Heart right ventricle (tissue), 16 donors: ENCODE data around the gene CGNL1. TPM values are rescaled to one million over a fixed set of nuclear protein-coding genes. Genes with fewer than 3 reads are reported as not detected.

Experiments used
- ATAC-seq, 8 donors: fragments of 200-7000 bp; cut with Tn5 transposase; one replicate each; pipeline ENCODE4 v1.9.1; 2020; ENCODE audit warnings: mild to moderate bottlenecking in 8 of 8, moderate library complexity in 8 of 8, moderate number of reproducible peaks in 1 of 8
- DNase-seq, 2 donors: peaks; one replicate each; pipeline ENCODE4 v3.0.0-alpha.2; 2020
- H3K27ac ChIP-seq, 10 donors: fragments of 200-600 bp; sonication (generic) in 2 of 10; one replicate each; pipeline versions ENCODE4 v1.5.0 to v1.8.0; 2020 to 2022; ENCODE audit warnings: mild to moderate bottlenecking in 3 of 10
- H3K27me3 ChIP-seq, 7 donors: fragments of 200-600 bp; one replicate each; pipeline ENCODE4 v1.8.0; 2021 to 2022; ENCODE audit warnings: mild to moderate bottlenecking in 2 of 7
- H3K36me3 ChIP-seq, 9 donors: fragments of 200-600 bp; sonication (generic) in 1 of 9; one replicate each; pipeline versions ENCODE4 v1.5.0 to v1.8.0; 2020 to 2022; ENCODE audit warnings: mild to moderate bottlenecking in 2 of 9
- H3K4me1 ChIP-seq, 9 donors: fragments of 200-600 bp; sonication (generic) in 1 of 9; one replicate each; pipeline versions ENCODE4 v1.5.0 to v1.8.0; 2020 to 2022; ENCODE audit warnings: mild to moderate bottlenecking in 4 of 9
- H3K4me3 ChIP-seq, 10 donors: fragments of 200-600 bp; sonication (generic) in 2 of 10; one replicate each; pipeline versions ENCODE4 v1.5.0 to v1.8.0; 2020 to 2022; ENCODE audit warnings: mild to moderate bottlenecking in 7 of 10, moderate library complexity in 2 of 10
- H3K9me3 ChIP-seq, 11 donors: fragments of 200-600 bp in 10 of 11; sonication (generic) in 2 of 11; one replicate each; pipeline versions ENCODE4 v1.5.0 to v1.8.0; 2013 to 2022; ENCODE audit warnings: mild to moderate bottlenecking in 2 of 11, control low read depth in 1 of 11, moderate library complexity in 1 of 11
- CTCF ChIP-seq, 9 donors: fragments of 200-600 bp; sonication (generic) in 2 of 9; IDR thresholded peaks; one replicate each; pipeline versions ENCODE4 v1.5.0 to v1.8.0; 2021 to 2022; ENCODE audit warnings: antibody characterized with exemption in 9 of 9, mild to moderate bottlenecking in 5 of 9, moderate library complexity in 1 of 9
- WGBS, 2 donors: extraction: QIAGEN DNeasy Blood & Tissue Kit; methylation state at CpG; one replicate each; pipeline ENCODE4 v1.1.7; 2013; ENCODE audit warnings: inconsistent platforms in 1 of 2; 5-methylcytosine and 5-hydroxymethylcytosine counted together
- intact Hi-C, 10 donors: fragments of 100-400 bp; cut with DNase I; formaldehyde crosslinking; loops; one replicate each; pipeline versions ENCODE4 v1.11.1 to v1.14.2; 2022
- polyA plus RNA-seq, 2 donors: library from polyadenylated mRNA; stranded (reverse); fragments of 200-250 nt; gene quantifications; one replicate each; pipeline ENCODE4 v1.2.3, GENCODE V29; 2013
- total RNA-seq, 10 donors: library from RNA; stranded (reverse); fragmentation: NEBNext Ultra II Directional in 3 of 10; extraction: Animal tissue kit (Norgen Biotek cat#: 25700) in 3 of 10; gene quantifications; one replicate each; pipeline versions ENCODE4 v1.2.1 to v1.2.4, GENCODE V29; 2021 to 2023
- donor health status: Arrhythmogenic right ventricular cardiomyopathy.
- donor health status: ischemic (EF 13 %, LVEDD 7.1; RV severe dilation, severe dysfunction).
- donor health status: healthy with polysubstance abuse.
- donor health status: DM: no; HTN: yes; CAD: no.
- donor health status: DM: no; HTN: no; CAD: no.
- donor health status: ischemic (EF 25% LVEDD 6.9; RV normal size, moderate dysfunction).
- donor health status: ischemic (EF 25% LVEDD 5.7; RV mildly dilated, moderate dysfunction).
- donor health status: healthy.
- donor health status: DM: yes; HTN: yes; CAD: no.
- donor health status: Ischemic cardiomyopathy.
- donor health status: ischemic (EF 35%, LVEDD 5.7; RV mildly dilated, moderate dysfunction).
- donor health status: nonischemic (EF 11% LVEDD 7.7; RV severe dilation, severe dysfunction).
- donor health status: DM: yes; HTN: yes; CAD: no.
- donor health status: PGD.
- donor health status: ischemic (EF 29% LVEDD 5.4; RV normal size, mild dysfunction).
- donor health status: nonischemic (EF 23%, LVEDD 6.1; RV moderate dilation, normal function).

The CGNL1 gene
- total and polyA plus RNA-seq, 12 donors, result 2.7 to 42.9 (median 33.7) TPM

DNA sequence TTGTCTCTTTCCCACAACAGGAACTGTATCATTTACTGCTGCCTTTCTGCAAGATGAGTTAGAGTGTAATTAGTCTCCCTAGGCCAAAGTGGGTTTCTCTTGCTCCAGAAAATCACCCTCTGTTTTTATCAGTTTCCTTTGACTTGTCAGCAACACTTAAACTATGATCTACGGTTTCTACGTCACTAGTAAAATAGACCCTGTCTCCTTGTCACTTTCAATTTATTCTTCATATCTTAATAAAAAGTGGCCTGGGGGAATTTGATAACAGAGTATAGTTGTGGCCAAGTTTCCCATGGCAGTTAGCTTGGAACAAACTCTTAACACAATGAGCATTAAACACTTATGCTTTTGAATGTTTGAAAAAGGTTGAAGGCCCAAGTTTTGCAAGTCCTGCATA lies 79.6 kb downstream of the CGNL1 start:
- Histone ChIP-seq H3K27ac (no peak overlapping the region), H3K36me3 (peaks cover 0 to 25% (median 0%) of the 10 kb centered on the region in 9 donors), H3K4me1 (peaks cover 0 to 17% (median 8%) of the 10 kb centered on the region in 9 donors), H3K27me3 (no peaks in the 10 kb centered on the region), H3K9me3 (no peaks in the 10 kb centered on the region), H3K4me3 (no peak overlapping the region)
- intact Hi-C loops, result no loop called here
- WGBS, 2 donors, result 36 to 50% methylated on average over 2 of the region's 2 CpGs
- DNase-seq (no peak), ATAC-seq (no peak)
- no peak for TF ChIP-seq CTCF (IDR thresholded peaks at IDR 0.05)

DNA sequence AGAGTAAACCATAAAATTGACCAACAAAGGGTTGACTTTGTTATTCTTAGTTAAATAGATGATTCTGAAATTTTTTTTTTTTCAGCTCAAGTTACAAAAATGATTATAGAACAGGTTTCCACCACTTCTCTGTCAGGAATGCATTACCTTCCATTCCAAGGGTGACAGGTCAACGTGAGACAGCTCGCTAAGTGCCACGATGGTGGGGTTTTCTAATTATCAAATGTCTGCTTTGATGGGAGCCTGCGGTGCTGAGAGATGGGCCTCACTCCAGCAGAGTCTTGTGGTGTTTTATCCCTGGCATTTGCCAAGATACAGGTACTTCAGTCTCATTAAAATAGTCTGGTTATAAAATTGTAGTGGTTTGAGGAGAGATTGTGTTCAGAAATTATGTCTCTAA lies 80.3 kb downstream of the CGNL1 start:
- no peak for TF ChIP-seq CTCF (IDR thresholded peaks at IDR 0.05)

DNA sequence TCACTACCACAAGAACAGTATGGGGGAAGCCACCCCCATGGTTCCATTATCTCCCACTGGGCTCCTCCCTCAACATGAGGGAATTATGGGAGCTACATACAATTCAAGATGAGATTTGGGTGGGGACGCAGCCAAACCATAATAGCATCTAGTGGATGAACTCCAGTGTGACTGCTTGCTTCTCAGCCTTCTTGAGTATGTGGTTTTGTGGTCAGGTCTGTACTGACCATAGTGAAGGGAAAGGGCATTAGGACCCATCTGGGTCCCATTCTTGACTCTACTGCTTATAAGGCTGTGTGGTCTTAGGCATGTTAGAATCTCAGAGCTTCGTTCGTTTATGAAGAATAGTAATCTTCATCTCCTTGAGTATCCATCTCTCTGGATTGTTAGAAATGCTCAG lies 81.4 kb downstream of the CGNL1 start:
- ATAC-seq (peak in 1 of 8 donors; percentile 29), DNase-seq (no peak)
- H3K36me3 ChIP-seq, result peaks cover 0 to 20% (median 0%) of the 10 kb centered on the region in 9 donors
- no peak overlapping the region for H3K4me3 ChIP-seq
- no peak overlapping the region for H3K27ac ChIP-seq
- peaks cover 0 to 20% (median 8%) of the 10 kb centered on the region in 9 donors for H3K4me1 ChIP-seq
- intact Hi-C loops, result no loop called here
- 82 to 89% methylated on average over 3 of the region's 3 CpGs for whole genome bisulfite sequencing, 2 donors
- no peaks in the 10 kb centered on the region for H3K9me3 ChIP-seq
- H3K27me3 ChIP-seq, result no peaks in the 10 kb centered on the region
- no peak for TF ChIP-seq CTCF (IDR thresholded peaks at IDR 0.05)

More for the DNA sequence above, 80.3 kb downstream of the CGNL1 start:
- ATAC-seq (no peak), DNase-seq (no peak)
- Histone ChIP-seq H3K4me3 (no peak overlapping the region), H3K27me3 (no peaks in the 10 kb centered on the region), H3K27ac (no peak overlapping the region), H3K9me3 (no peaks in the 10 kb centered on the region), H3K4me1 (peaks cover 0 to 17% (median 8%) of the 10 kb centered on the region in 9 donors), H3K36me3 (peaks cover 0 to 25% (median 0%) of the 10 kb centered on the region in 9 donors)
- WGBS, 2 donors, result 46 to 69% methylated on average over 4 of the region's 4 CpGs
- intact Hi-C loops, result no loop called here

GRCh38 chr15:57458356-57458781 lies 82.1 kb downstream of the CGNL1 start:
- intact Hi-C loops, result no loop called here
- Histone ChIP-seq H3K27me3 (no peaks in the 10 kb centered on the region), H3K9me3 (no peaks in the 10 kb centered on the region), H3K4me1 (peaks cover 0 to 26% (median 8%) of the 10 kb centered on the region in 9 donors), H3K4me3 (no peak overlapping the region), H3K27ac (no peak overlapping the region), H3K36me3 (peaks cover 0 to 14% (median 0%) of the 10 kb centered on the region in 9 donors)
- no peak for TF ChIP-seq CTCF (IDR thresholded peaks at IDR 0.05)
- 33 to 35% methylated on average over 7 of the region's 7 CpGs for WGBS, 2 donors
- peak in 5 of 8 donors; percentile 32 to 82 (median 43) for ATAC-seq
- DNase-seq, result no peak
